ENCODE measurements around the gene FANCC. TPM values are rescaled to one million over a fixed set of nuclear protein-coding genes. Genes with fewer than 3 reads are reported as not detected.

Gene FANCC
- total and polyA plus RNA-seq, 2 of the 13 experiments (the other 11 are each of a cell fraction or from before 2014, with no cell fraction given) = 7.4 to 8.6 TPM

DNA sequence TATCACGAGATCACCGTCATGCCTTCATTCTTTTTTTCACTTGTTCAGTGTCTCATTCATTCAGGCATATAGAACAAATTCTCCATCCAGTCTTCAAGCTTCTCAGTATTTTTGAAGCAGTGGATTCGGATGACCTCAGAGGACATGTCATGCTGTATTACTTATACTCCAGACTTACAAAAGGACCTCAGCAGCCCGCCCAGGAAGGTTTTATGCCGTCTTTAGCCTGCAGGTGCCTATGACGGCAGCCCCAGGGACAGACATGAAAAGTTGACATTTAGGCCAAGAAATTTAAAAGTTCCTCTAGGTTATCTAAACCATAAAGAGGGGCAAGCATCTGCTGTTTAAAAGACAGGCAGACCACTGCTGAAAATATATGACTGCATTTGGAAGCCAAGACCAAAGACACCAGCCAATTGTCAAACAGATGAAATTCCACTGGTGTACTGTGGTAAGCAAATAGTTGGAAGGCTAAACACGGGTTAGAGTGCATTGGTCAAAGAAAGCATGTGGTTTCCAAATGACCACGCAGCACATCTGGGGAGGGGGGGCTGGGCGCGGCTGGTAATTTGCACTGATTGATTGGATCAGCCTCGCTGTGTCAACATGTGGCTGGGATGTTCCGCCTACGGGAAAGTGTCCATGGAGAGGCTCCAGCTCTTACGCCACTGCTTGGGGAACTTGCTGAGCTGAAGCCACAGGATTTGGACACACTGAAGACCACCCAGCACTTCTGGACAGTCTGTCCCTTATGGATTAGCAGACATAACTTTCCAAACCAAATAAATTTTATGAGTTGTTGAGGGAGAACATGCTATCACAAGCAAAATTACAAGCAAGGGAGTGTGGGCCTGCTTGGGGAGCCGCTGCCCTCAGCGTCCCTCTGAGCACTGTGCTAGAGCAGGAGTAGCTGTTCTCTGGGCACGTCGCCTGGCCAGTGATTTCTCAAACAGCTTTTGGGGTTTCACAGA lies 173.6 kb downstream of the FANCC start (continued):
- TF ChIP-seq CREM (IDR thresholded peaks at IDR 0.05) (peak; percentile 44; the same call in 1 of the 2 replicates), CREM (CRISPR knock-in tag; IDR thresholded peaks at IDR 0.05) (no peak), ZNF644 (CRISPR knock-in tag; IDR thresholded peaks at IDR 0.05; ENCODE audit: low read depth) (no peak), ZNF615 (CRISPR knock-in tag; IDR thresholded peaks at IDR 0.05; ENCODE audit: borderline replicate concordance) (no peak), KMT2A (CRISPR knock-in tag; IDR thresholded peaks at IDR 0.05) (no peak), ZNF333 (CRISPR knock-in tag; IDR thresholded peaks at IDR 0.05; ENCODE audit: borderline replicate concordance) (no peak), IRF2 (CRISPR knock-in tag; IDR thresholded peaks at IDR 0.05) (no peak), ZNF670 (CRISPR knock-in tag; IDR thresholded peaks at IDR 0.05; ENCODE audit: borderline replicate concordance) (no peak), NRL (CRISPR knock-in tag; IDR thresholded peaks at IDR 0.05; ENCODE audit: borderline replicate concordance) (no peak), ZNF12 (CRISPR knock-in tag; IDR thresholded peaks at IDR 0.05) (no peak), AGO1 (IDR thresholded peaks at IDR 0.05; ENCODE audit: low read depth, low read length, poor library complexity, severe bottlenecking) (no peak), ZFP37 (CRISPR knock-in tag; IDR thresholded peaks at IDR 0.05; ENCODE audit: borderline replicate concordance) (no peak)
- TF ChIP-seq, protein P1, sequence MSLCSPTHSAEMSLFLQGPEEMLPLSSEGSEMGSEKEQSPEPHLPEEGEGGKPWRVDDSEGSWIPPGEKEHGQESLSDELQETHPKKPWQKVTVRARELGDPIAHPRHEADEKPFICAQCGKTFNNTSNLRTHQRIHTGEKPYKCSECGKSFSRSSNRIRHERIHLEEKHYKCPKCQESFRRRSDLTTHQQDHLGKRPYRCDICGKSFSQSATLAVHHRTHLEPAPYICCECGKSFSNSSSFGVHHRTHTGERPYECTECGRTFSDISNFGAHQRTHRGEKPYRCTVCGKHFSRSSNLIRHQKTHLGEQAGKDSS (CRISPR knock-in tag; IDR thresholded peaks at IDR 0.05; ENCODE audit: borderline replicate concordance, low read depth) = no peak
- TF ChIP-seq, protein P2, sequence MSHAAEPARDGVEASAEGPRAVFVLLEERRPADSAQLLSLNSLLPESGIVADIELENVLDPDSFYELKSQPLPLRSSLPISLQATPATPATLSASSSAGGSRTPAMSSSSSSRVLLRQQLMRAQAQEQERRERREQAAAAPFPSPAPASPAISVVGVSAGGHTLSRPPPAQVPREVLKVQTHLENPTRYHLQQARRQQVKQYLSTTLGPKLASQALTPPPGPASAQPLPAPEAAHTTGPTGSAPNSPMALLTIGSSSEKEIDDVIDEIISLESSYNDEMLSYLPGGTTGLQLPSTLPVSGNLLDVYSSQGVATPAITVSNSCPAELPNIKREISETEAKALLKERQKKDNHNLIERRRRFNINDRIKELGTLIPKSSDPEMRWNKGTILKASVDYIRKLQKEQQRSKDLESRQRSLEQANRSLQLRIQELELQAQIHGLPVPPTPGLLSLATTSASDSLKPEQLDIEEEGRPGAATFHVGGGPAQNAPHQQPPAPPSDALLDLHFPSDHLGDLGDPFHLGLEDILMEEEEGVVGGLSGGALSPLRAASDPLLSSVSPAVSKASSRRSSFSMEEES (CRISPR knock-in tag; IDR thresholded peaks at IDR 0.05) = no peak; the same call in 1 of the 2 replicates
- TF ChIP-seq, protein P3, sequence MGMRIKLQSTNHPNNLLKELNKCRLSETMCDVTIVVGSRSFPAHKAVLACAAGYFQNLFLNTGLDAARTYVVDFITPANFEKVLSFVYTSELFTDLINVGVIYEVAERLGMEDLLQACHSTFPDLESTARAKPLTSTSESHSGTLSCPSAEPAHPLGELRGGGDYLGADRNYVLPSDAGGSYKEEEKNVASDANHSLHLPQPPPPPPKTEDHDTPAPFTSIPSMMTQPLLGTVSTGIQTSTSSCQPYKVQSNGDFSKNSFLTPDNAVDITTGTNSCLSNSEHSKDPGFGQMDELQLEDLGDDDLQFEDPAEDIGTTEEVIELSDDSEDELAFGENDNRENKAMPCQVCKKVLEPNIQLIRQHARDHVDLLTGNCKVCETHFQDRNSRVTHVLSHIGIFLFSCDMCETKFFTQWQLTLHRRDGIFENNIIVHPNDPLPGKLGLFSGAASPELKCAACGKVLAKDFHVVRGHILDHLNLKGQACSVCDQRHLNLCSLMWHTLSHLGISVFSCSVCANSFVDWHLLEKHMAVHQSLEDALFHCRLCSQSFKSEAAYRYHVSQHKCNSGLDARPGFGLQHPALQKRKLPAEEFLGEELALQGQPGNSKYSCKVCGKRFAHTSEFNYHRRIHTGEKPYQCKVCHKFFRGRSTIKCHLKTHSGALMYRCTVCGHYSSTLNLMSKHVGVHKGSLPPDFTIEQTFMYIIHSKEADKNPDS (CRISPR knock-in tag; IDR thresholded peaks at IDR 0.05) = no peak
- TF ChIP-seq, protein P4, sequence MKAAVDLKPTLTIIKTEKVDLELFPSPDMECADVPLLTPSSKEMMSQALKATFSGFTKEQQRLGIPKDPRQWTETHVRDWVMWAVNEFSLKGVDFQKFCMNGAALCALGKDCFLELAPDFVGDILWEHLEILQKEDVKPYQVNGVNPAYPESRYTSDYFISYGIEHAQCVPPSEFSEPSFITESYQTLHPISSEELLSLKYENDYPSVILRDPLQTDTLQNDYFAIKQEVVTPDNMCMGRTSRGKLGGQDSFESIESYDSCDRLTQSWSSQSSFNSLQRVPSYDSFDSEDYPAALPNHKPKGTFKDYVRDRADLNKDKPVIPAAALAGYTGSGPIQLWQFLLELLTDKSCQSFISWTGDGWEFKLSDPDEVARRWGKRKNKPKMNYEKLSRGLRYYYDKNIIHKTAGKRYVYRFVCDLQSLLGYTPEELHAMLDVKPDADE (CRISPR knock-in tag; IDR thresholded peaks at IDR 0.05) = no peak
- TF ChIP-seq, protein P5, sequence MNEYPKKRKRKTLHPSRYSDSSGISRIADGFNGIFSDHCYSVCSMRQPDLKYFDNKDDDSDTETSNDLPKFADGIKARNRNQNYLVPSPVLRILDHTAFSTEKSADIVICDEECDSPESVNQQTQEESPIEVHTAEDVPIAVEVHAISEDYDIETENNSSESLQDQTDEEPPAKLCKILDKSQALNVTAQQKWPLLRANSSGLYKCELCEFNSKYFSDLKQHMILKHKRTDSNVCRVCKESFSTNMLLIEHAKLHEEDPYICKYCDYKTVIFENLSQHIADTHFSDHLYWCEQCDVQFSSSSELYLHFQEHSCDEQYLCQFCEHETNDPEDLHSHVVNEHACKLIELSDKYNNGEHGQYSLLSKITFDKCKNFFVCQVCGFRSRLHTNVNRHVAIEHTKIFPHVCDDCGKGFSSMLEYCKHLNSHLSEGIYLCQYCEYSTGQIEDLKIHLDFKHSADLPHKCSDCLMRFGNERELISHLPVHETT (CRISPR knock-in tag; conservative IDR thresholded peaks at IDR 0.05) = no peak
- TF ChIP-seq, protein P6, sequence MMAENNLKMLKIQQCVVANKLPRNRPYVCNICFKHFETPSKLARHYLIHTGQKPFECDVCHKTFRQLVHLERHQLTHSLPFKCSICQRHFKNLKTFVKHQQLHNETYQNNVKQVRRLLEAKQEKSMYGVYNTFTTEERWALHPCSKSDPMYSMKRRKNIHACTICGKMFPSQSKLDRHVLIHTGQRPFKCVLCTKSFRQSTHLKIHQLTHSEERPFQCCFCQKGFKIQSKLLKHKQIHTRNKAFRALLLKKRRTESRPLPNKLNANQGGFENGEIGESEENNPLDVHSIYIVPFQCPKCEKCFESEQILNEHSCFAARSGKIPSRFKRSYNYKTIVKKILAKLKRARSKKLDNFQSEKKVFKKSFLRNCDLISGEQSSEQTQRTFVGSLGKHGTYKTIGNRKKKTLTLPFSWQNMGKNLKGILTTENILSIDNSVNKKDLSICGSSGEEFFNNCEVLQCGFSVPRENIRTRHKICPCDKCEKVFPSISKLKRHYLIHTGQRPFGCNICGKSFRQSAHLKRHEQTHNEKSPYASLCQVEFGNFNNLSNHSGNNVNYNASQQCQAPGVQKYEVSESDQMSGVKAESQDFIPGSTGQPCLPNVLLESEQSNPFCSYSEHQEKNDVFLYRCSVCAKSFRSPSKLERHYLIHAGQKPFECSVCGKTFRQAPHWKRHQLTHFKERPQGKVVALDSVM (CRISPR knock-in tag; IDR thresholded peaks at IDR 0.05) = no peak
